AG20443 (cell line): Measurements from ENCODE around the gene SCYGR3.
"Not testable (repeated sequence)": the region's sequence is repeated elsewhere in the genome, so short reads cannot be mapped to it uniquely, and the experiment has no call there.

Experiments used
- DNase-seq: peaks from one replicate; pipeline ENCODE4 v3.0.0; 2012; ENCODE audit warnings: low spot score, mixed read lengths

SCYGR3 gene

GRCh38 chr2:227613272-227613660, 1.4 kb downstream of the SCYGR3 start:
- no peak for DNase-seq

- no peak for DNase-seq
These were observed 1.9 kb downstream of the SCYGR3 start for GRCh38 chr2:227612546-227613271.

- no peak for DNase-seq
These were observed 4.5 kb downstream of the SCYGR3 start for GRCh38 chr2:227610123-227610522.

GRCh38 chr2:227608561-227609338, 5.9 kb downstream of the SCYGR3 start:
- no peak for DNase-seq

- DNase-seq, result no peak
These were observed 6.7 kb downstream of the SCYGR3 start for GRCh38 chr2:227607941-227608340.

- DNase-seq, result no peak
These were observed 8.2 kb downstream of the SCYGR3 start for GRCh38 chr2:227606476-227606875.

GRCh38 chr2:227602358-227602757, 12.3 kb downstream of the SCYGR3 start:
- no peak for DNase-seq

- not testable (repeated sequence) for DNase-seq
These were observed 15.7 kb downstream of the SCYGR3 start, which contains the start of gene SCYGR2 for GRCh38 chr2:227598835-227599503. SCYGR2 (plus strand) TSS chr2:227598893; CDS start chr2:227598893, 0 bp downstream.

- DNase-seq, result no peak
These were observed 16.6 kb downstream of the SCYGR3 start for GRCh38 chr2:227597998-227598397.

- no peak for DNase-seq
These were observed 17.6 kb downstream of the SCYGR3 start for GRCh38 chr2:227597036-227597435.

- no peak for DNase-seq
These were observed 18.8 kb downstream of the SCYGR3 start for GRCh38 chr2:227595797-227596196.

GRCh38 chr2:227592694-227593387, 21.8 kb downstream of the SCYGR3 start:
- DNase-seq, result no peak

GRCh38 chr2:227582369-227582768, 32.3 kb downstream of the SCYGR3 start:
- no peak for DNase-seq

GRCh38 chr2:227579791-227580190, 34.8 kb downstream of the SCYGR3 start:
- no peak for DNase-seq

GRCh38 chr2:227578642-227579041, 36.0 kb downstream of the SCYGR3 start:
- no peak for DNase-seq

GRCh38 chr2:227577555-227577954, 37.1 kb downstream of the SCYGR3 start:
- no peak for DNase-seq

GRCh38 chr2:227576812-227577211, 37.8 kb downstream of the SCYGR3 start:
- DNase-seq, result no peak

- DNase-seq, result no peak
These were observed 38.5 kb downstream of the SCYGR3 start for GRCh38 chr2:227576110-227576509.

- DNase-seq, result no peak
These were observed 44.0 kb downstream of the SCYGR3 start for GRCh38 chr2:227570615-227571014.

GRCh38 chr2:227568852-227569169, 45.8 kb downstream of the SCYGR3 start:
- DNase-seq, result no peak

GRCh38 chr2:227566012-227566411, 48.6 kb downstream of the SCYGR3 start:
- no peak for DNase-seq

GRCh38 chr2:227565080-227565479, 49.6 kb downstream of the SCYGR3 start:
- no peak for DNase-seq
